ENCODE measurements around the gene PTPRM. TPM values are rescaled to one million over a fixed set of nuclear protein-coding genes. Genes with fewer than 3 reads are reported as not detected.

Gene PTPRM
- total RNA-seq, 1 experiment from 2014 or later, result 6.2 TPM

DNA sequence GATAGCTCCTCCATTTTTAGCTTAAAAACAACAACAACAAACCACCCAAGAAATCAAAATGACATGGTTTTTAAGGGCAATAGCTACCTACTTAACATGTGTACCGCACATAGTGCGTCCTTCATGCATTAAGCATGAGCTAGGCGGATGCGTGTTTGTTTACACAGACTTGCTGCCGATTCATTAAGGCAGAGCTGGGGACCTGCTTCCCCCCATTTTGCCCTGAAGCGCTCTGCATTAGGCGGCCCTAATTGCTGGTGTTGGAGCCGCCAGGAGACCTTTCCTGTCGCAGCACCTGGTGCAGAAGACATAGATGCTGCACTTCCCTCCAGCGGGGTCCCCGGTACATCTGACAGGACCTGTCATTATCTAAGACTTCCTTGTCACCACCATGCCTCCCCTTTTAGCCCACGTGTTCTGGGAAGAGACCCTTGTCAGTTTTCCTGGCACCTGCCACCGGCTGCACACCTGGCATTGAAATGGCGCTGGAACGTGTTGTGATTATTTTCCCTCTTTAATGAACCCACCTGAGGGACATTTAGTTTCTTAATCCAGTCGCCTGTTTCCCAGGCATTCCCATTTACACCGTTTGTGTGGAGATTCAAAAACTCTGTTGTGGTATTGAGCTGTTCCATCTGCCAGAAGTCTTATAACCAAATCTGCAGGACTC lies 781.1 kb downstream of the PTPRM start:
- no peak overlapping the region for H3K27ac Mint-ChIP-seq
- DNase-seq, result no peak
- Histone ChIP-seq H3K9ac (ENCODE audit: extremely low read depth, insufficient read length, low read length) (no peak overlapping the region), H3T11ph (ENCODE audit: low read length) (no peak overlapping the region), H2BK5ac (ENCODE audit: insufficient read length, low read length) (no peak overlapping the region), H3K18ac (ENCODE audit: insufficient read length, low read depth, low read length) (no peak overlapping the region), H3K27me3 (ENCODE audit: insufficient read depth, low read length) (no peaks in the 10 kb centered on the region), H3K23me2 (ENCODE audit: insufficient read length, low read depth, low read length, poor library complexity, severe bottlenecking) (no peaks in the 10 kb centered on the region), H2AFZ (ENCODE audit: low read length) (no peak overlapping the region), H4K91ac (ENCODE audit: insufficient read length, low read depth, low read length) (no peak overlapping the region), H3K79me1 (ENCODE audit: insufficient read depth, low read depth, low read length, poor library complexity, severe bottlenecking) (no peaks in the 10 kb centered on the region), H2AK5ac (ENCODE audit: insufficient read length, low read length) (no peak overlapping the region), H3K4me2 (ENCODE audit: insufficient read depth, insufficient read length, low read length) (no peak overlapping the region), H3K14ac (ENCODE audit: insufficient read depth, low read length) (no peak overlapping the region), H2BK15ac (ENCODE audit: low read depth, low read length) (no peak overlapping the region), H3K23ac (ENCODE audit: insufficient read length, low read depth, low read length) (no peak overlapping the region), H4K20me1 (ENCODE audit: control insufficient read depth, insufficient read depth, insufficient read length) (no peaks in the 10 kb centered on the region), H3K4ac (ENCODE audit: low read depth, low read length) (no peak overlapping the region), H4K8ac (replicated peaks; ENCODE audit: insufficient read length, low read depth, low read length) (no peak overlapping the region), H3K9me3 (ENCODE audit: control insufficient read depth, low read depth, low read length) (no peaks in the 10 kb centered on the region), H3K4me1 (ENCODE audit: insufficient read depth, low read length) (no peaks in the 10 kb centered on the region), H3K27ac (ENCODE audit: insufficient read length, low read depth, low read length) (no peak overlapping the region), H3K56ac (ENCODE audit: insufficient read length, low read depth, low read length) (no peak overlapping the region), H3K79me2 (ENCODE audit: insufficient read depth, low read length) (no peaks in the 10 kb centered on the region), H4K5ac (ENCODE audit: insufficient read length, low read depth, low read length) (no peak overlapping the region), H2BK120ac (ENCODE audit: low read depth, low read length, poor library complexity, severe bottlenecking) (no peak overlapping the region), H2BK20ac (ENCODE audit: low read depth, low read length, poor library complexity, severe bottlenecking) (no peak overlapping the region), H2BK12ac (ENCODE audit: insufficient read length, low read depth, low read length) (no peak overlapping the region)
- no peaks in the 10 kb centered on the region for H3K4me1 Mint-ChIP-seq
- TF ChIP-seq, protein P1, sequence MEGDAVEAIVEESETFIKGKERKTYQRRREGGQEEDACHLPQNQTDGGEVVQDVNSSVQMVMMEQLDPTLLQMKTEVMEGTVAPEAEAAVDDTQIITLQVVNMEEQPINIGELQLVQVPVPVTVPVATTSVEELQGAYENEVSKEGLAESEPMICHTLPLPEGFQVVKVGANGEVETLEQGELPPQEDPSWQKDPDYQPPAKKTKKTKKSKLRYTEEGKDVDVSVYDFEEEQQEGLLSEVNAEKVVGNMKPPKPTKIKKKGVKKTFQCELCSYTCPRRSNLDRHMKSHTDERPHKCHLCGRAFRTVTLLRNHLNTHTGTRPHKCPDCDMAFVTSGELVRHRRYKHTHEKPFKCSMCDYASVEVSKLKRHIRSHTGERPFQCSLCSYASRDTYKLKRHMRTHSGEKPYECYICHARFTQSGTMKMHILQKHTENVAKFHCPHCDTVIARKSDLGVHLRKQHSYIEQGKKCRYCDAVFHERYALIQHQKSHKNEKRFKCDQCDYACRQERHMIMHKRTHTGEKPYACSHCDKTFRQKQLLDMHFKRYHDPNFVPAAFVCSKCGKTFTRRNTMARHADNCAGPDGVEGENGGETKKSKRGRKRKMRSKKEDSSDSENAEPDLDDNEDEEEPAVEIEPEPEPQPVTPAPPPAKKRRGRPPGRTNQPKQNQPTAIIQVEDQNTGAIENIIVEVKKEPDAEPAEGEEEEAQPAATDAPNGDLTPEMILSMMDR (conservative IDR thresholded peaks at IDR 0.05), result no peak
- no CpG with 5 or more reads among the region's 17 CpGs for WGBS (ENCODE audit: extremely low coverage, insufficient read length, low lambda C conversion rate)
- peaks cover 0 to 5% (median 2%) of the 10 kb centered on the region in 3 experiments; a peak in 2 of 7 replicates for H3K36me3 Mint-ChIP-seq (ENCODE audit: insufficient read depth in 1 of 3, low read depth in 3 of 3)
- H3K27me3 Mint-ChIP-seq (ENCODE audit: low read depth), result no peaks in the 10 kb centered on the region; the same call in 1 of the 2 replicates
- H3K9me3 Mint-ChIP-seq, result peaks cover 7% of the 10 kb centered on the region in 2 experiments; a peak in 2 of 5 replicates
- H3K4me3 Mint-ChIP-seq, result no peak overlapping the region
